GM11168 (cell line): ENCODE data around the gene HOXB2.

Experiments used
- in situ Hi-C: fragments of 300-500 bp; cut with MboI; formaldehyde crosslinking; loops from one replicate; pipeline ENCODE4 v1.12.0; 2022; ENCODE audit warnings: low sequenced_read_pairs; ENCODE audit not compliant: unreplicated experiment

Gene HOXB2

DNA sequence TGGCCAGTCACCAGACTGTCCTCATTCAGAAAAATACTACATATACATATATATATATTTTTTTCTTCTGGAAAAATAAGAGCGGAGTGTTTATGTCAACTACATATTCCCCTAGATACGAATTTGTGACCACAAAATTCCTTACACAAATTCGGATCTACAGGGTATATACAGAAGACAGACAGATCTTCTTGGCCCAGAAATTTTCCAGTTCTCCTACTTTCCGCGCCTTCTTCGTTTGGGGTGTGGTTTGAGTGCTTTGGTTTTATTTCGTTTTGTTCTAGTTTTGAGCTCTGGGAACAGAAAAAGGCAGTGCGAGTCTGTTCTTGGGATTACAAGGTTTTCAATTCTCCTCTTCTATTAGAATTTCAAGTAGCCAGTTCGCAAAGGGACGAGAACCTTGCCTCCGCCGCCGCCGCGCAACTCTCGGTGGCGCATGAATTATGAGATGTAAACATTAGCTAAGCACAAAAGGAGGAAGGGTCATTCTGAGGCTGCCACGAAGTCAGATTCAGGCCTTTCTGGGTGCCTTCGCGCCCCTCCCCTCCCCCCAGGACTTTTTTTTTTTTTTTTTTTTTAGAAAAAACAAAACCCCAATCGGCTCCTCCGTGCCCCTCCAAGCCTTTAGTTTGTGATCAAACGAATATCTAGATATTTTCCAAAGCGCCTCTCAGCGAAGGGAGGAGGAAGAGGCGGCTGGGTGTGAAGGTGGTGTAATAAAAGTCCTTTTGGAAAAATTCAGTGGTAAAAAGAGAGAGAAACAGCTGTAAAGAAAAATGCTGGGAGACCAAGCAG lies 35.0 kb upstream of the HOXB2 start:
- in situ Hi-C loops: no loop called here

DNA sequence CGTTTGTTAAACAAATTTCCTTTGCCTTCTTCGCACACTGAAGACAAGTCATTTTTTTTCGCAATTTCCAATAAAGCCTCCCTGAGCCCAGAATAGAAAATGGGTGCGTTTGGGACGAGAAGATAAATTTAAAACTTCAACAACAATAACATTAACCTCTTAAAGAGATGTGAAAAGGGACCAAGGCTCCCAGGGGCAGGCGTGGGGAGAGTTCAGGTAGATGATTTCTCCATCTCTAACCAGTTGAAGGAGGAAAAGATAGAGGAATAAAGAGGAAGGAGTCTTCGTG lies 34.5 kb upstream of the HOXB2 start:
- in situ Hi-C loops: no loop called here

DNA sequence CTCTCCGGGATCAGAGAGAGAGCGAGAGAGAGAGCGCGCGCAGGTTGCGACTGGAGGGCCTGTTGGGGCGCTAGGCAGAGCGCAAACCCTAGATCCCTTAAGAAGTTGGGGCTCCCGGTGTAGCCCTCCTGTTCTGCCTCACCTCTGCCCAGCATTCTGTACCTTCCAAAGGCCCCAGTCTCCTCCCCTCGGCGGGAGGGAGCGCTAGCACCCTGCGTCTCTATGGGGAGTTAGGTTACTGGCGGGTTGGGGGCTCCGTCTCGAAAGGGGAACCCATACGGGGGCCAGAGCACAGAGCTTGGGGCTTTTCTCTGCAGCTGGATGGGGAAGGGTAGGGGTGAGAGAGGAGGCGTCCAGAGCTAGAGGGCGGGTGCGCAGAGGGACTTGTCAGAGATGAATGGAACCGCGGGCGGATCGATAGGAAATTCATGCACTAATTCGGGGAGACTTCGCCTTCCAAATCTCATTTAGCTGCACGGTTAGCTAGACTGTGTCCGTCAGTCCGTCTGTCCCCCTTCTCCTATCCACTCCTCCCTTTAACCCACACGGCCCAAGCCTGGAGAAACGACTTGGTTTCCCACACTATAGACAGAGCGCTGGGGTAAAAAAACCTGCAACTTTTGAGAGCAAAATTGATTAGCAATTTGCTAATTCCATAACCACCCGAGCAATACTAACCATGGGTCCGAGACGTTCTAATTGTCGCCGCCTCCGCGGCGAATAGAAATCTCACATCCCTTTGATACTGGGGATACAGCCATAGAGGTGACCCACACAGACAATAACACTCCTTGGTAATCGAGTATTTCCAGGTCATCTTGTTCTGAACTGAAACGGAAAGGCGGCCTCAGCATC lies 33.9 kb upstream of the HOXB2 start:
- in situ Hi-C loops: no loop called here

DNA sequence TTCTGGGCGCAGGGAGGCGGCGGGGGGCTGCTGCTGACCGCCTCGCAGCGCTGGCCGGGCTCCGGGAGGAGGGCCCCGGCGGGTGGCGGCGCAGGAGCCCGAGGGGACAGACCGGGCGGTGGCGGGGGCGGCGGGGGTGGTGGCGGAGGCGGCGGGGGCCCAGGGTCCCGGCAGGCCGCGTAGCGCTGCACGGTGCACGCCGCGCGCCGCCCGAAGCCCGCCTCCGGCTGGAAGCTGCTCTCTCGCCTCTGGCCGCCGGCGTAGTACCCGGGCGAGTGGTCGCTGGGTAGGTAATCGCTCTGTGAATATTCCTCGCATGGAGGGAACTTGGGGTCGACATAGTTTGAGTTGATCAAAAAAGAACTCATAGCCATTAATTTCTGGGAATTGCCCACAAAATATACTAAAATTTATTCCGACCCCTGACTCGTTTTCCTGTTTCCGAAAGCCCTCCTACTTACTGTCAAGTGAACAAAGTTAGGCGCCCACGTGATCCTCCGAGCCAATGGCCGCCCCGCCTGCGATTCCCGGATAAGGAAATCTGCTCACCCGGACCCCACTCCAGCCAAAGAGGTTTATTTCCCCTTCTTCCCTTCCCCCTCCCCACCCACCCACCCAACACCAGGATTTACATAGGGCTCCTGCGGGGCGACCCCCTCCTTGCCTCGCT lies 33.2 kb upstream of the HOXB2 start, which contains the start of gene HOXB4:
Gene HOXB4, minus strand, starts transcription at position 405 of the 670 bp plus-strand sequence. Its CDS starts 31 bp downstream, at position 374.
- in situ Hi-C loops: no loop called here

DNA sequence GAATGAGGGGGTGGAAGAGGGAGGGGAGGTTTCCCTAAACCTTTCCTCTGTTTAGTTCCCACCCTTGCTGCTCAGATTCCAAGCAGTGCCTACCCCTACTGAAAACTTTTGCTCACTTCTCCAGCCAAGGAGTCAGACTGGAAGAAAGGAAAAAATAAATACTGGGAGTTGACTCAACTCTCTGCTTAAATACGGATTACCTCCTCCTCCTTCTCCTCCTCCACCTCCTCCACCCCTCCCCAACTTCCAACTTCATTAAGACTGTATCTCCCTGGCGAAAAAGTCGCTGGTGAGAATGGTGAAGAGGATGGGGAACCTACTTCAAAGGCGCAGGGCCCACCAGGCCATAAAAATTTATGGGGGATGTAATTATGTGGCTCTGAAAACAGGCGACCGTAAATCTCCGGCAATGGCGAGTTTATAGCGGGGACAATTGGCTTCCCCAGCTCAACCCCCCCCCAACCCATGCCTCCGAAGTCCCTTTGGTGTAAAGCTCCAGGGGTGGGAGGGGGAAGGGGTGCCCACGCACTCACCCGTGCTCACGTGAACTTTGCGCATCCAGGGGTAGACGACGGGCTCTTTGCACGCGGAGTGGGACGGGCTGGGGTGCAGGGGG lies 32.5 kb upstream of the HOXB2 start:
- in situ Hi-C loops: no loop called here

DNA sequence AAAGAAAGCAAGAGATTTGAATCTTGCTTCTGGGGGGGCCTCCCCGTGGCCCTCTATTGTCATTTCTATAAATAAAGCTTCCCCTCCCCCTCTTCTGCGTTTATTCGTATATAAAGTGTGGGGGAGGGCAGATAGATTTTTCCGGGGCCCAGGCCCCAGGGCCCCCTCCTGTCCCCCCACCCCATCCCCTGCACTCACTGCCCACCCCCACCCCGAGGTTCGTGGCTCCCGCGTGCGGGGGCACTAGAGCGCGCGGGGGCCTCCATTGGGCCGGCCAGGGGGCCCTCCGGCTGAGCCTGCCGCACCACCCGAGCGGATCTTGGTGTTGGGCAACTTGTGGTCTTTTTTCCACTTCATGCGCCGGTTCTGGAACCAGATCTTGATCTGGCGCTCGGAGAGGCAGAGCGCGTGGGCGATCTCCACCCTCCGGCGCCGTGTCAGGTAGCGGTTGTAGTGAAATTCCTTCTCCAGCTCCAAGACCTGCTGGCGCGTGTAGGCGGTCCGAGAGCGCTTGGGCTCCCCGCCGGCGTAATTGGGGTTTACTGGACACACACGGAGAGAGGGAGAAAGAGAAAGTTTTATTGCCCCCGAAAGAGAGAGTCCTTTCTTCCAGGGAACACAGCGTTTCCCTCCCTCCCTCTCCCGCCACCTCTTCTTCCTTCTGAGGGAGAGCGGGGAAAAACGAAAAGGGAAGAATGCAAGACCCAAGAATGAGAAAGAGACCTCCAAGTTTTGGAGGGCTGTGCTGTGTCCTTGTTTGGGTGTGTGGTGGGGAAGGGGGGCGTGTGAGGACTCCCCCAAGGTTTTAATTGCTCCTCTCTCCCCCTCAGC lies 31.8 kb upstream of the HOXB2 start:
- in situ Hi-C loops: no loop called here

DNA sequence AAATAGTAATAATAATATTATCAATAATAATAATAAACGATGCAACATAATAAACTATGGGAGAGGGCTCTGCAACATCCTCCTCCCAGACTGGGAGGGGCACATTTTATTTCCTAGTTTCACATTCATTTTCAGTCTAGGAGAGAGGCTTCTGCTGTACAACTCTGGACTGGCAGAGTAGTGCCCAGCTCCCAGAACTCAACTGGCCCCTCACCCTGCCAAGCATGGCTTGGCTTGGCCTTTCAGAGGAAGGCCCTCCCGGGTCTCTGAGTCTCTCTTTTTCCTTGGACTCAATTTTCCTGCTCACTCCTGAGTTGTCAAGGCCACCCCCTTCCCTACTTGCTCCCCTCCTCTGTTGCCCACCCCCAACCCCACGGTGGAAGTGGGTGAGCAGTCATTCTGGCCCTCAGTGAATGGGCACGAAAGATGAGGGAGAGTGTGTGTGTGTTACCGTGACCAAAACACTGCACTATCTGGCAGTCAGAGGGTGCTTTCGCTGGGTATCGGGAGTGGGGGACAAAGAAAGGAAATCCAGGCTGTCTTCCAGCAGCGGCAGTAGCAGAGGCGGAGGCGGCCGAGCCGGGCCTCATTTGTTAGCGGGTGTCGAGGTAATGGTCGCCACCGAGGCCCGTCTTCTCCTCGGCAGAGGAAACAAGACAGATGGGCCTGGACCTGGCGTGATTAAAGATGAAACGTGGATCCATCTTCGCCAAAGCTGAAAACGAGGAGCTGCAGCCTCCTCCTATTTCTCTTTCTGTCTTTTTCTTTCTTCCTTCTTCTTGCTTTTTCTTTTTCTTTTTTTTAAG lies 31.0 kb upstream of the HOXB2 start:
- in situ Hi-C loops: no loop called here

DNA sequence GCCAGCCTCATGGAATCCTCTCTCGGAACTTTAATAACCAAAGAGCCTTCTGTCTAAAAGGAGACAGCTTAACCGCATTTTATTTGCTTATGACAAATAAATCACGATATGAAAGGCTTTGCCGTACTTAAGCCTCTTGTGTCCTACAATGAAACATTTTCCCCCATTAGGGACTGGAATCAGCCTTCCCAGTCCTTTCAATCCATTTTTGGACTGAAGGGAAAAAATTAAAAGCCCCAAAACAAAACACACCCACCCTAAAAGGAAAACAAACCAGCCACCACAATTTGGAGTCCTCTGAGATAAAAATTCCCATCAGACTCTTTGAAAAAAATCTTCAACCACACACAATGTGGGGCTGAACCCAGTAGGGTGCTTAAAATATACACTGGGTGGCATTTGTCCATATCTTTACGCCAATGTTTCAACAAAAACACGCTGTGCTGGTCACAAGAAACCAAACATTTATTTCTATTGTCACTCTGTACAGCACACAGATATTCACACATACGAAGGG lies 30.2 kb upstream of the HOXB2 start:
- in situ Hi-C loops: no loop called here

DNA sequence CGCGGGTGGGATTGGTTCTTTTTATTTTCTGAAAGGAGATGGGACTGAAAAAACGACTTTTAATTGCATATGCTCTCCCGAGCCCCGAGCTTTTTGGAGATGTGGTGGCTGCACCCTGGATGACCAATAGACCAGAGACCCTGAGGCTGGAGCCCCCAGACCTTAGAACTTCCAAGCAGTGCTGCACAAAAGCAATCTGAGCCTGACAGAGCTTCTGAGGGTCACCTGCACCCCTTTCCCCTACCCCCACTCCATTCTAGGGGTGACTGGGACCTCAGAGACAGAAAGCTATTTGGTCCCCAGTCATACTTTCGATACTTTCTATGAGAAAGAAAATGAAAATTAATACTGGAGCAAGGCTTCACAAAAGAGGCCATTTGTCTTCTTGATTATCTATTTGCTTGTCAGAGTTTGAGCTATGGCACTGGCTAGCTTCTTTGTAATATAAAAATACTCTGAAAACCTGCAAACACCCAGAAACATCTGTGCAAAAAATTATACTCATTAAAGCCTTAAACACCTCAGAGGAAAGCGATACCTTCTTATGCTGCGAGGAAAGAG lies 29.7 kb upstream of the HOXB2 start:
- in situ Hi-C loops: no loop called here

DNA sequence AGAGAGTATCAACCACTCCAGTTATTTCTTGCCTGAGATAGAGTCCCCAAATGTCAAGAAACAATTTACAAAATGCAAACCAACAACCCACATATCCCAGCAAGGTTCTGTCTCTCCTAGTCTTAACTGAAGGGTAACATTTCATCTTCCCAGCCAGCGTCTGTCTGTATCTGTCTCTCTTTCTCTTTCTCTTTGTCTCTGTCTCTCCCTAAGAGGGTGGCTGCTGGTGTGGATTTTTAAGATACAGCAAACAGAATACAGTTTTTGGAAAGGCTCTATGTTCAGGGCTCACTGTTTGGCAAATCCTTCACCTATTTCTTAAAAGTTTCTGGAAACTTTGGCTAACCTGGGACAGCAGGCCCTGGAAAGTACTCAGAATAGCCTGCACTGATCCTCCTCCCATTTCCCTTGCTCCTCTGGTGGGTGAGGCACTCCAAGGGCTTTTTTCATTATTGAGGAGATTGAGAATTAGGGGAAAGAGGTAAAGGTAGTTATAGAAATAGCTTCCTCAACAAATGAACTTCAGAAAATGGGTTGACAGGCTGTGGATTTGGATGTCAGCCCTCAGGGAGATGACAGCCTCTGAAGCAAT lies 27.0 kb upstream of the HOXB2 start:
- in situ Hi-C loops: no loop called here

DNA sequence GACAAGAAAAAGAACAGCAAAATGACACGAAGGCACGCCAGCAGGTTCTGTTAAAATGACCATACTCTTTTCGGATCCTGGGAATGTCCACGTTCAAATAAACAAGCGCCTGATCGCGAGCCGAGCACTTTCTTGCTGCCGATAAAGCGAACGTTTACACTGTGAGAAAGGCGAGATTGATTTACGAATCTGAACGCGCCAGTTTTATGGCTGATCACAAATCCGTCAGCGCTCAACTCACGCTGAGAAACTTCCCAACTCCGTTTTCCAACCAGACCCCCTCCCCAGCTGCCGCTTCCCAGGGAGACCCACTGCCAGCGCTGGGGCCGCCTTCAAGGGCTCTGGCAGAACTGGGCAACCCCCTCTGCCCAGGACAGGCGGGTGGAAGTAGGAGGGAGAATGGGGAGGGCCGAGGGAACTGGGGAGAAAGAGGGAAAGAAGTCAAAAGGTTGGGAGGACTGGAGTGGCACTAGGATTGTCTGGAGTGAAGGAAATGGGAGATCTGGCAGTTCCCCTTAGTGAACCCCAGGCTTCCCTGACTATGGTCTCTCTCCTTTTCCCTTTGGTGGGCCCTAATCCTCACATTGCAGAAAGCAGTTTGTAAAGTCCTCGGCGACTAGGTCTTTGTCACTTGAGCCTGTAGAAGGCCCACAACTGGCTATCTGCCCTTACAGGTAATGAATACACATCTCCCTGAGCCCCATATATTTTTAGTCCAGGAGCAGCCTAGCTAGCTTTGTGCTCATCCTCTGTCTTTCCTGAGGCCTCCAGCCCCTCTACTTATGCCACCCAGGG lies 26.3 kb upstream of the HOXB2 start:
- in situ Hi-C loops: no loop called here

DNA sequence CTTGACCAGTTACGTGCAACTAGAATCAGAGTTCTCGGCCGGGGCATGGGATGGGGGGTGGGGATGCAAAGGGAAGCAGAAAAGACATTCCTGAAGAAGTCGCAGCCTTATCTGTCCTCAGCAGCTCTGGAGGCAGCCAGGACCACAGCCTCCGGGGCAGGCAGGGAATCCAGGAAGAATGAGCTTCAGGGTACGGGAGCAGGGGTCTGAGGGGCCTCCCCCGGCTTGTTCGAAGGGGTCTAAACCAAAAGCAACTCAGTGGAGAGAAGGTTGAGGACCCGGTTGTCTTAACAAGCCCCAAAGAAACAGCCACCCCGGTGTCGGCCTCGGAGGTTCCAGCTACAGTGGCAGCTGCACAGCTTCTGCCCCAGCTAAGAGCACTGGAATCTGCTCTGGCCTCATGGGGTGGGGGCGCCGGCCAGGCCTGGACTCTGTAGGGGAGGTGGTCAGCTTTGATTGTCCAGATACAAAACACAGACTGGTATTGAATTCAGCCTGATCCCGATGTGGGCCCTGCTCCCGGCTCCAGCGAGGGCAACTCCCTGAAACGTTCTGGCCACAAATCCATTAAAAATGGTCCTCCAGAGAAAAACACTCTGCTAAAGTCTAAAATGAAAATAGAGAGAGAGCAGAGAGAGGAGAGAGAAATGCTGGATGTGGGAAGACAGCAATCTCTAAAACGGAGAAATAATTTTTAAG lies 25.6 kb upstream of the HOXB2 start:
- in situ Hi-C loops: no loop called here

DNA sequence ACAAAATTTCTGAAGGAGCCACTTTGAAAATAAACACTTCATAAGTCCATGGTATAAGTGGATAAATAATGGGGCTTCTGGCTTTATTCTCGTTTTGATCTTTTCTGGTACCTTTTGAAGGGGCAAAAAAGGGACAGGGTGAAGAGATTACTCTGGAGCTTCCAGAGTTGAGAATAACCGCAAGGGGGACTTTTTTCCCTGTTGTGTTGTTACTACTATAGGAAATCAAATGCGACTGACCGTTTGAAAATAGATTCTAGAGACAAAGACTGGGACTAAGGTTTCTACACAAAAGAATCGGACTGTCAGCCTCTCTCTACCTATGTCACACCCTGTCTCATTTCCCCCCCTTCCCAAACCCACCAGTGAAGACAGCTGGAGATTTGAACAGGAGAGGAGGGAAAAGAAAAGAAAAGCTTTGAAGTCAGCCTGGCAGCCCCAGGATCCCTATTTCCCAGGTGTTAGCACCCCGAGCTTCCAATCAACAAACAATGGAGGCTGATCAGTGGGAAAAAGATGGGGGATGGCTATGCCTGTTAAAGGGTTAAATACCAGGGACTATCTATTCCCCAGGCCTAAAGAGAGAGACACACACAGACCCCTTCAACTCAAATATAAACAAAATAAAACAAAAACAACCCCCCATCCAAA lies 24.9 kb upstream of the HOXB2 start:
- in situ Hi-C loops: no loop called here

DNA sequence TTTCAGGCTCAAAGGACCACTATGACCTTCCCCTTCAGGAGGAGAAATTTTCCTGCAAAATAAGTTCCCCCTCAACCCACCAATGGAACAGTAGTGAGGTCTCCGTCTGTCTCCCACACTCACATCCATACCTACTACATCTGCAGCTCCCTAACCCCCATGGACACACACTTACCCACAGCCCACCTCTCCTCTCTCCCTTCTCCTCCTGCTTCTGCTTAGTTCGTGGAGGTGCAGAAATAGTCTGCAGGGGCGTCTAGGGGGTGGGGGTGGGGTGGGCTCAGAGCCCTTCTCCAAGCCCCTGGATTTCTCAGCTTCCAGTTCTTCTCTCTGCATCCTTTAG lies 24.3 kb upstream of the HOXB2 start:
- in situ Hi-C loops: no loop called here

DNA sequence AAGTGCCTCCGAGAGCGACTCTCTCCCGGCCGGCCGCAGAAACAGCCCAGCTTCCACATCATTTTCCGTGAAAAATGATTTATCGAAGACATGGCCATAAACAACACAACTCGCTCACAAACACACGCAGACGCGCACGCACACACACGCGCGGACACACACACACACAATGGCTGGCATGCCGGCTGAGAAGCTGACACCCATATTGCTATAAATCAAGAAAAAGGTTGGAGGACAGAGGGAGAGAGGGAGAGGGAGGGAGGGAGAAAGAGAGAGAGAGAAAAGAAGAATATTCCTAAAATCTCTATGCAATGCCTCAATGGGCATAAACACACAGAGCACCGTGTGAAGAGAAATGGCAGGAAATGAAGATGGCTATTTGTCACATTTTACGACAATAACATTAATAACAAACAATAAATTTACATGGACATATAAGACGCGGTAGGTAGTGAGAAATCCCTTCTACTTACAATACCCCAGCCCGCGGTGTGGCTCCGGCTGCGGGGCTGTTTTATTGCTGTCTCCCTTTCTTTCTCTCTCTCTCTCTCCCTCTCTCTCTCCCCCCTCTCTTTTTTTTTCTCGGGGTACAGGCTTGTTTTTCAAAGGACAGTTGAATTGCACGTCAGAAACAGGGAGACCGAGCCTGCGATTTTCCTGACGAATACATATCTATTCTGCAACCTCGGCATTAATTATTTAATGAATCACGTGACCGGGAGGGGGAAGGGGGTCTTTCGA lies 23.8 kb upstream of the HOXB2 start:
- in situ Hi-C loops: no loop called here
